ENCODE data around the gene CDCA4.
"Not testable (repeated sequence)": the region's sequence is repeated elsewhere in the genome, so short reads cannot be mapped to it uniquely, and the experiment has no call there.

The CDCA4 gene

DNA sequence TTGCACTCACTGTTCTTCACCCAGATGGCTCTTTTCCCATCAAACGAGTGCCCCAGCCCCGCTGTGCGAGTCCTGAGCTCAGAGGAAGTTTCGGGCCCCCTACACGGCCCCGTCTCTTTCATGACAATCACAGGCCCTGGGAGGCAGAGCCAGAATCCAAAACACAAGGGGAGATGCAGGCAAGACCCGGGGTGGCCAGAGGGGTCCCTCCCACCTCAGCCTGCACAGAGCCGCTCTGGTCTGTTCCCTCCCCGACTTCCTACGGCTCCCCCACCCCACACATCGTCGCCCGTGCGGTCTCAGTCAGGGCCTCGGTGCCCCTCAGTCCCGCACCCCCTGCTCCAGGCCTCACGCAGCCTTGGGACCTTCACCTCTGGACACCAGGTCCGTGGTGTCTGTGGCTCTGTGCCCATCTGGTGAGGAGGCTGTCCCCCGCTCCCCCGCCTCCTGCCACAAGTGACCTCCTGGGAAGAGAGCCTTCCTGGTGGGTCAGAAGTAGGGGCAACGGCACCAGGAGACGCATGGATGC, 35.5 kb upstream of the CDCA4 start:
- DNase-seq, result no peak

DNA sequence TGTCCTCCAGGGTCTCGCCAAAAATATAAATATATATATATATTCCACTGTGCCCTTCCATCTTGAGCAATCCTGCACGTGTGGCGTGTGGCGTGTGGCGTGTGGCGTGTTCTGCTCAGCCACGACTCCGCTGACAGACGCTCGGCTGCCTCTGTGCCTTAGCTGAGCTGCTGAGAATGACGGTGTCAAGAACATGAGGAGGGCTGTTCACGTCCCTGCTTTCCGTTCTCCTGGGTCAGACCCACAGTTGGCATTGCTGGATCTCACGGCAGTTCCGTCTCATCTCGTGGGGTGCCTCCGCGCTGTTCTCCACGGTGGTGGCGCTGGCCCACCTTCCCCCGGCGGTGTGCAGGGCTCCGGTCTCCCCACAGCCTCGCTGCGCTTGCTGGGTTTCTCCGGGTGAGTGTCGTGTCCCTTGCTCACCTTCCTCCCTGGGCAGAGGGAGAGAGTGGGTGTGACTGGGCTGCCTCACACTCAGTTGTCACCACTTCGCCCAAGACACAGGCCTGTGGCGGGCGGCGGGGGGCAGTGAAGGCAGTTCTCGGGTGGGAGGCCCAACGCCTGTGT, 34.9 kb upstream of the CDCA4 start:
- no peak for DNase-seq

DNA sequence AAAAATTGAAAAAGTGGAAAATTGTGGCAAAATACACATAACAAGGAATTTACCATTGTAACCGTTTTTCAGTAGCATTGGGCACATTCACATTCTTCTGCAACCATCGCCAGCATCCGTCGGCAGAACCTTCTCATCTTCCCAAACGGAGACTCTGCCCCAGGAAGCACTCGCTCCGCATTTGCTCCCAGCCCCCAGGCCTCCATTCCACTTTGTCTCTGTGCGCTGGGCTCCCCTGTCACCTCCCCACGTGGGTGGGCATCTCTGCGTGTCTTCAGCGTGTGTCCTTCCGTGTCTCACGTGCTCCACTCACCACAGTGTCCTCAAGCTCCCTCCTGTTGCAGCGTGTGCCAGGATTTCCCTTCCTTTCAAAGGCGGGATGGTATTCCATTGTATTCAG, 34.5 kb upstream of the CDCA4 start:
- no peak for DNase-seq

DNA sequence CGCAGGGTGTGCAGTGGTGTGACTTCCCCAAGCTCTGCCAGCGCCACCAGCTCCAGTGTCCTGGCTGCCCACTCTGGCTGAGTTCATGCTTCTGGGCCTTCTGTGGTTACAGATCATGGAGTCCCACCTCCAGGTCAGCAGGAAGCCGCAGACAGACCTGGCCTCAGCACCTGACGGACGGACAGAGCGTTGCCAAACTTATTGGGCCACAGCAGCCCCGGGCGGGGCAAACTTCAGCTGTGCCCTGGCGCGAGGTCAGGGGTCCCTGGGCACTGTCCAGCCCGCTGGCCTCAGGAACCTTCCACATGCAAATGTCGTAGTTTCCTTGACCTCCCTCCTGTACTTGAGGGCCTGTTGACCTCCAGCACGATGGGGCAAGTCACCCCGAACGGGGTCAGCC, 33.1 kb upstream of the CDCA4 start:
- no peak for DNase-seq

DNA sequence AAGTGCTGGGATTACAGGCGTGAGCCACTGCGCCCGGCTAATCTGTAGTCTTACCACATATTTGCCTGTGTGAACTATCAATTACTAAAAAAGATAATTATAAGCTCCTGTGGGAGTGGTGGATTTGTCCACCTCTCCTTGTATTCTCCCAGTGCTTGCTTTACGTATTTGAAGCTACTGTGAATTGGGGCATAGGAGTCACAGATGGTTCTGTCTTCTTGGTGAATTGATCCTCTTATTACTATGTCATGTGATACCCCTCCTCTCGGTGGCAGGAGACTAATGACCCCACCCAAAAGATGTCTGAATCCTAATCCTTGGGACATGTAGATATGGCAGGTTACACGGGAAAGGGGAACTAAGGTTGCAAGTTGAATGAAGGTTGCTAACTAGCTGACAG, 32.5 kb upstream of the CDCA4 start:
- no peak for DNase-seq

DNA sequence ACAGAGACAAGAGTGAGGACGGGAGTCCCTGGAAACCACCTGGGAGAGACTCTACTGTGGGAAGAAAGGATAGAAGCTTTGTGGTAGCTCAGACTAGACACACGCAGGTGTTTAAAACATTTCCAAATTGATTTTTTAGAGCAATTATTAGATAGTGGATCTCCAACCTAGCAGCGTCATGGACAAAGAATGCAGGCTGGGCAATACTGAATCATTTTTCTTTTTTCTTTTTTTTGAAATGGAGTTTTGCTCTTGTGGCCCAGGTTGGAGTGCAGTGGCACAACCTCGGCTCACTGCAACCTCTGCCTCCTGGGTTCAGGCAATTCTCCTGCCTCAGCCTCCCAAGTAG, 31.2 kb upstream of the CDCA4 start:
- DNase-seq, result no peak

DNA sequence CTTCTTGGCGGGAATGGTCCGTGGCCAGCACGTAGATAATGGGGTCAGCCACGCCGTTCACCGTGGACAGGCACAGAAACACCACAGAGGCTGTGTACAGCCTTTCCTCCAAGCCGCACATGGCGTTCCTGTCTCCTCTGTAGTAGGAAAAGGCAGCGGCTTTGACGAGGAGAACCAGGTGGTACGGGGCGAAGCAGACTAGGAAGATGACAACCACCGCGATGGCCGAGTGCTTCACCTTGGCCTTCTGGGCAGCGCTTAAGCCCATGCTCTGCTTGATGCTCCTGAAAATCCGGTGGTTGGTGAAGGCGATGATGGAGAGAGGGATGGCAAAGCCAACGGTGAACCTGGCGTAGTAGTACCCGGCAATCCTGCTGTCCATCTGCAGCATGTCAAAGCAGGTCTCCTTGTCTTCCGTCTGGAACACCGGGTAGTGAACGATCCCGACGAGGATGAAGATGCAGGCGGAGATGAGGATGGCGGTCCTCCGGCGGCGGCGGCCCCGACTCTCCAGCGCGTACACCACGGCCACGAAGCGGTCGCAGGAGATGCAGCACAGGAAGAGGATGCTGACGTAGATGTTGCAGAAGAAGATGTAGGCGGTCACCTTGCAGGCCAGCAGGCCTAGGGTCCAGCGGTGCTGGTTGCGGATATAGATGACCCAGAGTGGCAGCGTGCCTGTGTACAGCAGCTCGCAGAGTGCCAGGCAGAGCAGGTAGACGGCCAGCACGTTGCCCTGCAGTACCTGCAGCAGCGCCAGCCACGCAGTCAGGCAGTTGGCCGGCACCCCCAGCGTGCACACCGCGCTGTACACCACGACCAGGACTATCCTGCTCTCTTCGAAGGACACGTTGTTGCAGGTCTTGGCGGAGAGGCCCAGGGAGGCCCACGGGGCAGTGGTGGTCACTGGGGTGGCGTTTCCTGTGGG, 30.6 kb upstream of the CDCA4 start:
- DNase-seq, result no peak

DNA sequence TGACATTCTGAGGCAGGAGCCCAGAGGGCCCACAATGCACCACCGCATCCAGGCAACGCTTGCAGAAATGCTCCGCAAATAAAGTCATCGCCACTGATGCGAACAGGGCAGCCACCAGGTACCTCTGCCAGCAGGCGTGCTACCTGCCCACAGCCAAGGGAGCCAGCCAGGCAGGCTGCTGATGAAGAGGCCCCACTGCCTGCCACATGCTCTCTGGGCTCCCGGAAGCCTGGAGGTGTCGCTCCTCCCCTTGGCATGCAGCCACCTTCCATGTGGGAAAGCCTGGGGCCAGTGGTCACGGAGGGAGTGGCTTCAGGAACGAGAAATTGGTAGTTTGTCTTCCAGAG, 29.6 kb upstream of the CDCA4 start:
- DNase-seq, result no peak

DNA sequence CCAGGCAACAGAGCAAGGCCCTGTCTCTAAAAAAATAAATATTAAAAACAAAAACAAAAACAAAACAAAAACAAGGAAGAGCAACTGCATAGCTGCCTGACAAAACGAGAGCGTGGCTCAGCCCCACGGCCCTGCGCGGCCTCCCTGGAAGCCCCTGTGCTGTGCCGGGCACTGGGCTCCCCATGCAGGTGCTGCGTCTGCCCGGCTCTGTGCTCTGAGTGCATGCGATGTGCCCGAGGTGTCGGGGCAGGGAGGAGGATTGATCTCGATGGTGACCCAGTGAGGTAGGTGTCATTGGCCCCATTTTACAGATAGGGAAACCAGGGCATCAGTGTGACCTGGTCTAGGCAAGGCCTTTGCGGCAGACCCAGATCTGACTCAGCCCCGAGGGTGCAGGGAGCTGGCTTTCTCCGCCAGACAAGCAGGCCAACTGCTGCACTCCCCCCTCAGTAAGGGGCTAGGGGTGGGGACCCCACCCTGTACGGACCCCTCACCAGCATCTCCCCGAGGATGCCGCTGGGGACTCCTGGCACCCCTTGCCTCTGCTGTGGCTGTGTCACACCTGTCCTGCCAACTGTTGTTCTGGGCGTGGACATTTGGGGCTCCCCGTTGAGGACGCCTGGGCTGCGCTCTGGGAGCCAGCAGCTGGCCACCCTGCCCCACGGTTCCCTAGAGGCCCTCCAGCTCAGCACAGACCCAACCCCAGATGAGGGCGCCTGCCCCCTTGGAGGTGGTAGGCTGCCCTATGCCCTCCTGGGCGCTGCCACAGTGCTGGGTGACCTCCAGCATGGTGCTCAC, 29.1 kb upstream of the CDCA4 start:
- no peak for DNase-seq

DNA sequence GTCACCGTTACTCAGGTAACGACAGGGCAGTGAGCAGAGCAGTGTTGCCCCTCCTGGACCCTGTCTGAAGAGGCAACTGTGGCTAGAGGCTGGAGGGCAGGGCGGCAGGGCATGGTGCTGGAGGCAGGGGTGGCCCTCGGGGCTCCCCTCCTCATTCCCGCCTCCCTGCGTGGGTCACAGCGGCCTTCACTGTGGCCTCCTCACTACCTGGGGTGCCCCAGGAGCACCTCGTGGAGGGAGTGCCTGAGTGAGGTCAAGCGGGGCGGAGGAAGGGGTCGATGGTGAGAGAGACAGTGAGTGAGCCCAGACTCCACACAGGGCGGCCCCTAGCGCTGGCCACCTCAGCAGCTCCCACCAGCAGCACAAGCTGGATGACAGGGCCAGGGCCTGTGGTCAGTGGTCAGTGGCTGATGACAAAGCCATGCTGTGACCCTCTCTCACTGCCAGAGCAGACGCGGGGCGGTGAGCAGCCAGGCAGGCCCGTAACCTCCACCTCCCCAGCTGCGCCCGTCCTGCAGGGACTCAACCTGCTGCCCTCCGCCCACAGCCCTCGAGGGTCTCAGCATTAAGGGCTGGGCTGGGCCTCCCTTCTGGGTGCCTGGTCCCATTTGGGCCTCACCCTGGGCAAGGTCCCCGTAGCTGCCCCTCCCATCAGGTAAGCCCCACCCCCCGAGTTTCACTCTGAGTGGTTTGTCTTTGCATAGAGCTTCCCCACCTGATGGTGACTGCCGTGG, 26.6 kb upstream of the CDCA4 start:
- no peak for DNase-seq

DNA sequence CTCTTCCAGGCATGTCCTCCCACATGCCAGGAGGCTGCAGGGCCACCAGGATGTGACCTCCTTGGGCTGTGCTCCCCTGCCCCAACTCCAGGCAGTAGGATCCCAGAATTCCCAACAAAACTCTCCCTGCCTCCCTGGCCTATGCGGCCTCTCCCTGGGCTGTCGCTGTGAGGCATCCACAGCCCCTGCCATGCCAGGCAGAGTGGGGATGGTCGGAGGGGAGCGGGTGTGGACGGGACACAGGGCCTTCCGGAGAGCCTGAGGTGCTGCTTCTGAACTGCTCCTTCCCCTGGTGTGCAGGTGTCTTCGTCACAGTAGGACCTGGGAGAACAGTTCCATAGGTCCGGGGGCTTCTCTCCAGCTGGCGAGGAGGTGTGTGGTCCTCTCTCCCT, 26.0 kb upstream of the CDCA4 start:
- no peak for DNase-seq

DNA sequence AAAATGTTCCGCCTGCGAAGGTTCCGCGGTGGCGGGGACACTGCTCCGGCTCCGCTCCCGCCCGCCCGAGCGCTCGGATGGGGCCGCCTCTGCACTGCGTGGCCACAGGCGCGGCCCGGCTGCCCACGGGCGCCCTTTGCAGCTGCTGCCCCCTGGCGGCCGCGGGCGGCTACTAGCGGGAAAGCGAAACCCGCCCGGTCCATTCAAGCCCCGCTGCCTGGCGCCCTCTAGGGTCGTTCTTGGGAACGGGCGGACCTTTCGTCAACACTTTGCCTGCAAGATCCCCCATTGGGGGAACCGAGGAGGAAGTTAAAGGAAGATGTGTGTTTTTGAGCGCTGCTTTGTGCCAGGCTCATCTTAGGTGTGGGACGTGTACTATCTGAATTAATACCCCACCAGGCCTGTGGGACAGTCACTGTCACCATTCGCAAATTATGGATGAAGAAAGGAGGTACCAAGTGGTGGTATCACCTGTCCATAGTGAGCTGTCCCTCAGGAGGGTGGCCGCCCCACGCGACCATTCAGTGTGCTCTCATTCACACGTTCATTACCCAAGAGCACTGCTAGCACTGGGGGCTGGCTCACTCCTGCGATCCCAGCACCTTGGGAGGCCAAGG, 24.9 kb upstream of the CDCA4 start:
- DNase-seq, result peak; percentile 91

DNA sequence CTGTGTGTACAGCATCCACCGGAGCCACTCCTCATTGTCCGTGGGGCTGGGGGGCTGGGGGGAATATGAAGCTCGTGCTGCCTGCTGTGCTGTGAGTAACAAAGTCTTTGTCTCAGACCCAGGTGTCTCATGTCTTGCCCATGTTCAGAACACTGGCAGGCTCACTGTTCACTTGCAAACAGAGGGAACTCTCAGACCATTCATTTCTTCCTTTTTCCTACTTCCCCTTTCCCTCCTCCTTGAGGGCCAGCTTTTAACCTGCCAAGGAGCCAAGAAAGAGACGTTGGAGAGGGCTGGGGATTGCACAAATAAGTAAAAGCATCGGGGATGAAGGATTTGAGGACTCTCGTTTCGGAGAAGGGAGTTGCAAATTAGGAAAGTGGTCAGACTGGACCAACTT, 22.8 kb upstream of the CDCA4 start:
- DNase-seq, result no peak

DNA sequence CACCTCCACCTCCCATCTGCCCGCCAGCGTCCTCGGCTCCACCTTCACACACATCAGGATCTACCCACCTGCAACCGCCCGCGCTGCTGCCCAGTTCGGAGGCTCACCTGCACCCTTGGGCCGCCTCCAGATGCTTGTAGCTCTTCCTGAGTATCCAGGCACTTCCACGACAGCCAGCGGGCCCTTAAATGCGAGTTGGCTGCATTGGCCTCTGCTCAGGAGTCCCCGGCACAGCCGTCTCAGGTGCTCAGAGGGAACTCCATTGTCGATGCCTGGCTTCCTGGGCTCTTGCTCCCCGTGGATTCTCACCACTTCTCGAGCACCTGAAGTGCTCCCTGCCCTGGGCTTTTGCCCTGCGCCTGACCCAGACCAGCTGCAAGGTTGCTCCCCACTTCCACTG, 21.9 kb upstream of the CDCA4 start:
- no peak for DNase-seq

DNA sequence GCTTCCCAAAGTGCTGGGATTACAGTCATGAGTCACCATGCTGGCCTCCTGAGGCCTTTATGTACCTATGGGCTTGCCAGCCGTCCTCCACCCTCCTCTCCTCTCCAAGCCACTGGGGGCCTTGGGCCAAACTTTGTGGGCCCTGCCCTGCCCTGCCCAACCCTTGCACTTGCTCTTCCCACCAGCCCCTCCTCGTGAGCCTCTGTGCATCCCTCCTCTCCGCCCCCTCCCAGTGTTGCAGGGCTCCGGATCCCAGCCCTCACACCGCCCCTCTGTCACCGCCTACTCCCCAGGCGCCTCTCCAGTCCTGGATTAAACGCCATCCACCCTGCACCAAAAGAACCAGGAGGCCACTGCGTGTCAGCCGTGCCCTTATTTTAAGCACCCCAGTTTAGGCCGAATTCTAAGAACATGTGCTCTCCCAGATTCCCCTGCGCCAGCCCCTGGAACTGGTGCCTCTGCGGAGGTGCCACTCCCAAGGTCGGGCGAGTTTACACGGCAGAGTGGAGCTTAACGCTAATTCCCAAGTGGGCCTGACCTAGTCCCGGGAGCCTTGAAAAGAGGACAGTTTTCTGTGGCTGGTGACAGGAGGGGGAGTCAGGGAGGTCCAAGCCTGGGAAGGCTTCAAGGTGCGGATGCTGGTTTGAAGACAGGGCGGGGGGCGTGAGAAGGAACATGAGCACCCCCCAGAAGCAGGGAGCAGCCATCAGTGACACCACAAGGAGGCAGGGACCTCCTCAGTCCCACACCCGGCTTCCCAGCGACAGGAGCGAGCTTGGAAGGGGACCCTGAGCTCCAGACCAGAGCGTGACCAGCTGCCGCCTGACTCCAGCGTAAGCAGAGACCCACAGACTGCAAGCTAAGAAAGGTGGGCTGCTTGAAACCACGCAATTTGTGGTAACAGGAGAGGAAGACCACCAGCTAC, 21.2 kb upstream of the CDCA4 start:
- DNase-seq, result no peak

DNA sequence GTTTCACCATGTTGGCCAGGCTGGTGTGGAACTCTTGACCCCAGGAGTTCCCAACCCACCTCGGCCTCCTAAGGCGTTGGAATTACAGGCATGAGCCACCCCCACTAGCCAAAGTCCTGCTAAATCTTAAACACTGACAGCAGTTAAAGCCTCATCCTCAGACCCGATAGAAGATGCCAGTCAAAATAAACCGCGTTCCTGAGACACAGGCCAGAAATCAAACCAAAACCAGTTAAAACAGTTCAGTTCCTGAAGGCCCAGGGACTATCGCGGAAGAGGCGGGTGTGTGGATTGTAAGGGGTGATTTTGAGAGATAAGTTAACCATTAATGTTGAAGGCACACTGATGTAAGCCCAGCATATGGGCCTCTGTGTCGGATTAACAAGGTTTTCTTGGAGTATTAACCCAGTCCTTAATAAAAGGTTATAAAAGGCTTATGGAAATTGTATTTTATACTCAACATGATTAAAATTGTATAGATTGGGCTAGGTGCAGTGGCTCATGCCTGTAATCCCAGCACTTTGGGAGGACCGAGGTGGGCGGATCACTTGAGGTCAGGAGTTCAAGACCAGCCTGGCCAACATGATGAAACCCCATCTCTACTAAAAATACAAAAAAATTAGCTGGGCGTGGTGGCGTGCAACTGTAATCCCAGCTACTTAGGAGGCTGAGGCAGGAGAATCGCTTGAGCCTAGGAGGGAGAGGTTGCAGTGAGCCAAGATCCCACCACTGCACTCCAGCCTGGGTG, 18.7 kb upstream of the CDCA4 start:
- DNase-seq, result no peak

DNA sequence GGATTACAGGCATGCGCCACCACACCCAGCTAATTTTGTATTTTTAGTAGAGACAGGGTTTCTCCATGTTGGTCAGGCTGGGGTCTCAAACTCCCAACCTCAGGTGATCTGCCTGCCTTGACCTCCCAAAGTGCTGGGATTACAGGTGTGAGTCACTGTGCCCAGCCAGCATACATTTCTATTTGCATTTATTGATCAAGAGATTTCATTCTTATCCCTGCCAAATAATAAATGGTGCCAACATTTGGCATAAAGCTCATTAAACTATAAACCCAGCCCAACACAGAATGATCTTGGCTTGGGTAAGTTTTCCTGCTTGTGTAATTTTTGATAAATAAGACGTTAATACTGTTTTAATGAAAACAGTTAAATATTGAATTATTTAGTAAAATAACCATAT, 14.7 kb upstream of the CDCA4 start:
- not testable (repeated sequence) for DNase-seq

DNA sequence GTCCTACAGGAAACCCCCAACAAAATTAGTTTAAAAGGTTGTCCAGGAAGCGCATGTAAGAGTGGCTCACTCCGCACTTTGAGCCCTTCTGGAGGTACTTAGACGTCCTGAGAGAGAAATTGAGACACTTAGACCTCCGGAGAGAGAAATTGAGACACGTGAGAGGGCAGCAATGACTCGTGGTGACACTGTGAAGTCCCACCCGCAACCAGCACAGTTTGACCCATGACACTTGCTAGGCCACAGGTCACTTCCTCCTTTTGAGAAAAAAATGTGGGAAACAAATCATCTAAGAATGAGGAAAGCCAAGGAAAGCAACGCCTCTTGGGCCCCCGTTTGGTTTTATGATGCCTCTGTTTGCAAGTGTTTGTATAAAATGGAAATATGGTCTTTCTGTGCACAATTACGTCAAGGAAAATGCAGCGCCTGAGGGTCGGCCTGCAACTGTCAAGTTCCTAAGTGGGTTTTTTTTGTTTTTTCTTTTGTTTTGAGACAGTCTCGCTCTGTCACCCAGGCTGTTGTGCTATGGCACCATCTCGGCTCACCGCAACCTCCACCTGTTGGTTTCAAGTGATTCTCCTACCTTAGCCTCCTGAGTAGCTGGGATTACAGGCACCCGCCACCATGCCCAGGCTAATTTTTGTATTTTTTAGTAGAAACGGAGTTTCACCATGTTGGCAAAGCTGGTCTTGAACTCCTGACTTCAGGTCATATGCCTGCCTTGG, 13.6 kb upstream of the CDCA4 start:
- DNase-seq, result no peak

DNA sequence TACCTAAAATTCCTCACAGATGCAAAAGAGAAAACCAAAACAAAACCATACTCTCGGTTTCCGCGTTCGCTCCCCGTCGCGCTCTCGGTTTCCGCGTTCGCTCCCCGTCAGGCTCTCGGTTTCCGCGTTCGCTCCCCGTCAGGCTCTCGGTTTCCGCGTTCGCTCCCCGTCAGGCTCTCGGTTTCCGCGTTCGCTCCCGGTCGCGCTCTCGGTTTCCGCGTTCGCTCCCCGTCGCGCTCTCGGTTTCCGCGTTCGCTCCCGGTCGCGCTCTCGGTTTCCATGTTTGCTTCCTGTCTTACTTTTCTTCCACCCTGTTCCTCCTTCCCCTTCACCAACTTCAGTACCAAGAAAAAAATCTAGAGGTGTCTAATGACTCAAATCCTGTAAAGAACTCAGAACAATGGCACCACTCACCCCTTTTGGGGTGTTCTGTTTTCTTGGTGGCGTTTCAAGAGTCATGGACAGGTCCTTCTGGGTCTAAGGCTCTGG, 12.6 kb upstream of the CDCA4 start:
- not testable (repeated sequence) for DNase-seq

DNA sequence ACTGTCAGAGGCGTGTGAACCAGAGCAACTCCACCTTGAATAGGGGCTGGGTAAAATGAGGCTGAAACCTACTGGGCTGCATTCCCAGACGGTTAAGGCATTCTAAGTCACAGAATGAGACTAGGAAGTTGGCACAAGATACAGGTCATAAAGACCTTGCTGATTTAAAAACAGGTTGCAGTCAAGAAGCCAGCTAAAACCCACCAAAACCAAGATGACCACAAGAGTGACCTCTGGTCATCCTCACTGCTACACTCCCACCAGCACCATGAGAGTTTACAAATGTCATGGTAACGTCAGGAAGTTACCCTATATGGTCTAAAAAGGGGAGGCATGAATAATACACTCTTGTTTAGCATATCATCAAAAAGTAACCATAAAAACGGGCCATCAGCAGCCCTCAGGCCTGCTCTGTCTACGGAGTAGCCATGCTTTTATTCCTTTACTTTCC, 11.6 kb upstream of the CDCA4 start:
- not testable (repeated sequence) for DNase-seq

Measured in activated CD4-positive, alpha-beta T cell treated with anti-CD3 and anti-CD28 coated beads, Interleukin-2, amount 50 U/mL, for 4 hours (primary cell).